Astrocyte of the spinal cord (primary cell): ENCODE results near the gene LAMB1.

ENCODE experiments used
- DNase-seq: peaks from one replicate; pipeline ENCODE4 v3.0.0; 2011; ENCODE audit warnings: low read depth, low spot score
- H3K4me3 ChIP-seq: 2 replicates; pipeline ENCODE4 v1.5.1; 2011; ENCODE audit warnings: low read depth, mild to moderate bottlenecking, low read length, moderate library complexity
- CTCF ChIP-seq: IDR thresholded peaks from 2 replicates; pipeline ENCODE4 v1.5.1; 2012; ENCODE audit warnings: low read depth, mild to moderate bottlenecking, low read length, inconsistent platforms
- in situ Hi-C: cut with HindIII; loops from 2 replicates; pipeline ENCODE4 v1.10.0; 2017; ENCODE audit warnings: low sequenced_read_pairs

LAMB1 gene

GRCh38 chr7:107874111-107874510, 128.8 kb downstream of the LAMB1 start:
- no peak for DNase-seq
- no peak overlapping the region for H3K4me3 ChIP-seq
- TF ChIP-seq CTCF: no peak
- in situ Hi-C loops: no loop called here
